Breast epithelium (tissue), 3 donors: ENCODE data around the gene SEPTIN1.

Experiments used
- CTCF ChIP-seq, 3 donors: fragments of 450-650 bp; IDR thresholded peaks; one replicate each; pipeline ENCODE4 v1.5.1; 2016 to 2017; ENCODE audit warnings: antibody characterized with exemption in 3 of 3, mild to moderate bottlenecking in 3 of 3, moderate library complexity in 3 of 3
- POLR2AphosphoS5 ChIP-seq, 3 donors: sonication (generic); formaldehyde crosslinking; IDR thresholded peaks; one replicate each; pipeline ENCODE4 v1.6.1; 2017; ENCODE audit warnings: antibody characterized with exemption in 3 of 3

DNA sequence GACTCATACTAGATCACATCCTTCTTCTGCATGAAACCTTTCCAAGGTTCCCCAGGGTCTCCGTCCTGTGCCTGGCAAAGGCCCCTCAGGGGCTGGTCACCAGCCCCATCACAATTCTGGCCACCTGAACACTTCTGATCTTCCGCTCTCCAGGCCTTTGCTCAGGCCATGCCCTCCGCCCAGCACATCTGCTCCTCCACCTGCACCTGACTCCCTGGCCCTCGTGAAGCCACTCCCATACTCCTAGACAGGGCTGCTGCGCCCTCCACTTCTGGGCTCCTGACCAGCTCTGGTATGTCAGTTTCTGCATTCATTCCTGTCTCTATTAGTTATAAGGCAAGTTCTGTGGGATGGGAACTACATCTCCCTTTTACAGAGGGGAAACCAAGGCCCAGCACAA lies 9.6 kb downstream of the SEPTIN1 start:
- TF ChIP-seq POLR2AphosphoS5 (IDR thresholded peaks at IDR 0.05) (no peak), CTCF (IDR thresholded peaks at IDR 0.05) (no peak)
